ENCODE results near the gene C16orf95. TPM values are rescaled to one million over a fixed set of nuclear protein-coding genes. Genes with fewer than 3 reads are reported as not detected.

C16orf95 gene, protein sequence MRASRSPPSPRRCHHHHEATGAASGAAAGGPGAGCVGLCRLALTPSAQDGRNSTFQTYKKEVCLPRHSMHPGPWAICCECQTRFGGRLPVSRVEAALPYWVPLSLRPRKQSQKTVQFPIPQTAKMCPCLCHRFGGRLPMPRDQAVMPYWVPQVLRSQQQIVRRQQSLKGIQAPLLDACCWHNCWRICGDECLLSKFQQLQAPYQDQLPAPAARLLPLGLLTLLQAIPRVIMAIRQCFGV
- 4.9 to 8.1 TPM (median 6.7 TPM) in 5 replicates for total RNA-seq (2022; extraction: Qiagen RNA extraction)

DNA sequence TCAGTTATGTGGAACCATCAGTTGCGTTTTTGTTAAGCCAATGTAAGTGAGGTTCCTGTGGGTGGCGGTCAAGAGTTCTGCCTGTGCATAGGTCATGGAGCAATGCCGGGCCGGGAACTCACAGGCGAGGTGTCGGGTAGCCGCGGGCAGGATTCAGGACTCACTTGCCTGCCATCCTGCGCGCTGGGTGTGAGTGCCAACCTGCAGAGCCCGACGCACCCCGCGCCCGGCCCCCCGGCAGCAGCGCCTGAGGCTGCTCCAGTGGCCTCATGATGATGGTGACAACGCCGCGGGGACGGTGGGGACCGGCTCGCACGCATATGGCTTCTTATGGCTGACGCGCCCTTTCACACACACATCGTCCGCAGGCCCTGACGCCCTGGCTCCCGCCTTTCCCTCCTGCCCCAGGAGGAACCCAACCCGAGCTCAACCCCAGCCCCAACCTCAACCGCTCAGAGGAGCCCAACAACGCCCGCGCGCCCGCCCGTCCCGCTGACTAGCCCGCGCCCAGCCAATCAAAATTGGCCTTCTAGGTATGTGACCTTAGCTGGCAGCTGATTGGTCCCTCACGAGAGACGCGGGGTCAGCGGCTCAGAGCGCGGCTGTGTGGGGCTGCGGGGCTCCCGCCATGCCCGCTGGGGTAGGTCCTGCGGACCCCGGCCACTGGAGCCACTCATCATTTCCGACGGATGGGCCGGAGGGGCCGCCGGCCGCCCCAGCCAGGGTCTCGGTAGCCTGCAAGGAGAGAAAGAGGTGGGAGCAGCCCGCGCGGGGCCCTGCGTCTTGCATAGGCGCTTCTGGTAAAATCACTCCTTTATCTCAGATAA, at the start of gene C16orf95:
Gene C16orf95, minus strand, starts transcription at position 470 of the 827 bp plus-strand sequence. Its CDS starts 150 bp downstream, at position 320.

Other genes with a start within 250 kb of the C16orf95 start
- gene FBXO31, start 66.4 kb upstream of the C16orf95 start, total RNA-seq (2022; extraction: Qiagen RNA extraction) = 15.1 to 25.1 TPM (median 21.9 TPM) in 5 replicates
- gene MAP1LC3B, start 74.9 kb upstream of the C16orf95 start, total RNA-seq (2022; extraction: Qiagen RNA extraction) = 70.2 to 103 TPM (median 81.6 TPM) in 5 replicates
- gene ZCCHC14, start 175.6 kb upstream of the C16orf95 start, total RNA-seq (2022; extraction: Qiagen RNA extraction) = 7.1 to 9.7 TPM (median 9.1 TPM) in 5 replicates